GM23248 (cell line): ENCODE results near the gene FAM114A1.

Source experiments
- EZH2 ChIP-seq: fragments of 200-600 bp; sonication (generic); IDR thresholded peaks from 2 replicates; pipeline ENCODE4 v1.6.1; 2018; ENCODE audit warnings: antibody characterized with exemption, mild to moderate bottlenecking; ENCODE audit not compliant: insufficient read depth, poor library complexity, severe bottlenecking
- EZH2phosphoT487 ChIP-seq: fragments of 200-600 bp; sonication (generic); IDR thresholded peaks from 2 replicates; pipeline ENCODE4 v1.6.1; 2018; ENCODE audit warnings: antibody characterized with exemption, moderate library complexity, mild to moderate bottlenecking, low read depth; ENCODE audit not compliant: insufficient read depth

GRCh38 chr4:38921151-38921550 is 53.5 kb downstream of the FAM114A1 start:
- TF ChIP-seq EZH2 (no peak), EZH2phosphoT487 (no peak)
